GM12865 (cell line): ENCODE results near the gene KNG1.

Experiments
- DNase-seq: peaks from one replicate; pipeline ENCODE4 v3.0.0; 2010; ENCODE audit warnings: low read depth
- H3K4me3 ChIP-seq: 2 replicates; pipeline ENCODE4 v1.5.1; 2011; ENCODE audit warnings: mild to moderate bottlenecking, low read depth, low read length, control low read depth
- CTCF ChIP-seq: IDR thresholded peaks from 2 replicates; pipeline ENCODE4 v1.5.1; 2011; ENCODE audit warnings: low read length, control low read depth, low read depth, inconsistent platforms; ENCODE audit not compliant: insufficient read depth; ENCODE audit errors: missing control alignments

KNG1 gene

GRCh38 chr3:186713499-186713898 is 3.7 kb upstream of the KNG1 start:
- no peak for DNase-seq
- H3K4me3 ChIP-seq: no peak overlapping the region
- no peak for TF ChIP-seq CTCF

DNA sequence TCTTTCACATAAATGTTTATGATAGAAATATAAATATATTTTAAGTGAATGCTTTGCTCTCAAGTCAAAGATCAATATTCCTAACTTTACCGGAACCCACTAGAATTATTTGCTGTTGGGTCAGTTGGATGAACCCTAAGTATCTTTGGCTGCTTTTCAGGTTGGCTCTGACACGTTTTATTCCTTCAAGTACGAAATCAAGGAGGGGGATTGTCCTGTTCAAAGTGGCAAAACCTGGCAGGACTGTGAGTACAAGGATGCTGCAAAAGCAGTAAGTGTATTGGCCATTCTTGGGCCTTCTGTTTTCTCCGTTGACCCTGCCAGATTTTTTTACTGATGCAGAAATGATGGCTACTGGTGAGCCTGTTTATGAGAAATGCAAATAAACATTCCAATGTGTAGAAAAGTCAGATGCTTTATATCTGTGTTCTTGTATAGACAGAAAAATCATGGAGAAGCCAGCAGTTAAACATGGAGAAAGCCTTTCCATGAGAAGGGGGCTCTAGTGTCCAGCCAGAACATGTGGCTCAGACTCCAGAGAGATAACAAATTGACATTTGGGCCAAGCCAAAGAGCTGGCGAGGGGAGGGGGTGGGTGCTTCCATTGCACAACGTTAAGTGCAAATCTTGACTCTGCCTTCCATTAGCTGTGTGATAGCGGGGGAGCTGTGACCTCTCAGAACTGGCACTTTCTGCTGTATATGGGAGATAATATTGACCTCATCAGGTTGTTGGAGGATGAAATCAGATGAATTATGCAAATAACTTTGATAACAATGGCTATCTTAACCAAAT is 3.0 kb downstream of the KNG1 start:
- DNase-seq: no peak
- H3K4me3 ChIP-seq: no peak overlapping the region
- TF ChIP-seq CTCF: no peak

GRCh38 chr3:186722457-186722856 is 5.3 kb downstream of the KNG1 start:
- DNase-seq: no peak

GRCh38 chr3:186724911-186725310 is 7.8 kb downstream of the KNG1 start:
- no peak for TF ChIP-seq CTCF
- no peak overlapping the region for H3K4me3 ChIP-seq
- no peak for DNase-seq

More at GRCh38 chr3:186722457-186722856, 5.3 kb downstream of the KNG1 start:
- H3K4me3 ChIP-seq: no peak overlapping the region
- TF ChIP-seq CTCF: no peak

DNA sequence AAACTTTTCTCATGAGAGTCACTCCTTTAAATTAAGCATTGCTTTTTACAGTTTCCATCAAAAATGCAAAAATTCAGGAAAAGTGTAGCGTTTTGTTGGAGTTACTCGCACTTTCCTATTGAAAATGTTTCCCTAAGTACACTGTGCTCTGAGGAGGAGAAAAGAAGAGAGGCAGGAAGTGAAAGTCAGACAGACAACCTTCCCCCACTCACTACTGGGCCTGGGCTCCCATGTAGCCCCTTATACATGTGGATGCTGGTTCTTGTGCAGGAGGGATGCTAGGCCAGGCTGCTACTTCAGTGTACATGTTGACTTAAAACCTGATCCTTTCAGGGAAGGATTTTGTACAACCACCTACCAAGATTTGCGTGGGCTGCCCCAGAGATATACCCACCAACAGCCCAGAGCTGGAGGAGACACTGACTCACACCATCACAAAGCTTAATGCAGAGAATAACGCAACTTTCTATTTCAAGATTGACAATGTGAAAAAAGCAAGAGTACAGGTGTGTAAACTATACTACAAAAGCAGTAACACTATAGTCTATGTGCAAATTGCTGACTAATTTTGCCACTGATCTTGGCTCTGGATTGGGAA is 15.1 kb downstream of the KNG1 start:
- no peak for TF ChIP-seq CTCF
- DNase-seq: no peak
- H3K4me3 ChIP-seq: no peak overlapping the region

DNA sequence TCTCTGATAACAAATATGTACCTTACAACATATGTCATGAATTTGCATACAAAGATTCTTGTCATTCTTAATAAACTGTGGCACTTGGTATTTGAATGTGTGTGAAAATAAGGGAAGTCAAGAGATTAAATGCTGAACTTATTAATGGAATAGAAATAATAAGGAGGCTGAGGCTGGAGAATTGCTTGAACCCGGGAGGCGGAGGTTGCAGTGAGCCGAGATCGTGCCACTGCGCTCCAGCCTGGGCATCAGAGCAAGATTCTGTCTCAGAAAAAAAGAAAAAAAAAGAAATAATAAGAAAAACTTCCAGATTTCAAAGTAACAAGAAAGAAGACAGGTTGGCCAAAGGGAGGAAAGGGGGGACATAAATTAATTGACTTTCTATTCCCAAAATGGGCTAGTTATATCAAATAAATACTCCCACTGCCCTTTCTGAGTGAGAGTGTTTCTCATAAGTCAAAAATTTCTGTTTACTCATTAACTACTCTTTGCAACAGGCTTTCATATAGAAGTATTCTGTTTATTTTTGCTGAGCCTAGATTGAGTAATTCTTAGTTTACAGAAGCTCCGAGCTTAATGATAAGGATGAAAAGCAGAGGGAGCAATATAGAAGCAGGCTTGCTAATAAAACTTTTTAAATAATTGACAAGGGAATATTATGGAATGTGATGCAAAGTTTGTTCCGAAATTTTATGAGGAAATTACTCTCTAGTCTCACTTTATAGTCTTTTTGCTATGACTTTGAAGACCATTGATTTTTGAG is 25.6 kb downstream of the KNG1 start:
- no peak overlapping the region for H3K4me3 ChIP-seq
- no peak for TF ChIP-seq CTCF
- DNase-seq: no peak
